GM19372 (cell line): ENCODE data around the gene KRTAP4-4.
"Not testable (repeated sequence)": the region's sequence is repeated elsewhere in the genome, so short reads cannot be mapped to it uniquely, and the experiment has no call there.

Experiments used
- ATAC-seq: cut with Tn5 transposase; IDR thresholded peaks from one replicate; pipeline ENCODE4 v1.9.1; 2021; ENCODE audit warnings: mild to moderate bottlenecking, low read depth, moderate library complexity; ENCODE audit not compliant: unreplicated experiment

The KRTAP4-4 gene

GRCh38 chr17:41148971-41149651 is 11.4 kb downstream of the KRTAP4-4 start:
- ATAC-seq, result not testable (repeated sequence)

GRCh38 chr17:41147531-41148204 is 12.9 kb downstream of the KRTAP4-4 start:
- ATAC-seq, result no peak

GRCh38 chr17:41145261-41145660 is 15.3 kb downstream of the KRTAP4-4 start:
- ATAC-seq, result no peak

- no peak for ATAC-seq
These were observed 15.7 kb downstream of the KRTAP4-4 start for GRCh38 chr17:41144846-41145245.

GRCh38 chr17:41141361-41141760 is 19.2 kb downstream of the KRTAP4-4 start:
- ATAC-seq, result no peak

- no peak for ATAC-seq
These were observed 20.0 kb downstream of the KRTAP4-4 start, which contains the start of gene KRTAP4-6 for GRCh38 chr17:41140360-41141131. TSS of gene KRTAP4-6 (minus strand) at chr17:41140544. CDS start at chr17:41140487, 57 bp downstream.

GRCh38 chr17:41139865-41140264 is 20.7 kb downstream of the KRTAP4-4 start:
- not testable (repeated sequence) for ATAC-seq

GRCh38 chr17:41133880-41134735 is 26.4 kb downstream of the KRTAP4-4 start:
- ATAC-seq, result no peak

- no peak for ATAC-seq
These were observed 28.6 kb downstream of the KRTAP4-4 start for GRCh38 chr17:41131979-41132378.

- ATAC-seq, result no peak
These were observed 33.2 kb downstream of the KRTAP4-4 start for GRCh38 chr17:41127371-41127770.

- ATAC-seq, result no peak
These were observed 34.1 kb downstream of the KRTAP4-4 start for GRCh38 chr17:41126412-41126811.

- no peak for ATAC-seq
These were observed 35.5 kb downstream of the KRTAP4-4 start for GRCh38 chr17:41125064-41125463.

- ATAC-seq, result not testable (repeated sequence)
These were observed 36.6 kb downstream of the KRTAP4-4 start, which contains the start of gene KRTAP4-12 for GRCh38 chr17:41123991-41124371. TSS of gene KRTAP4-12 (minus strand) at chr17:41124182. CDS start at chr17:41124122, 60 bp downstream.

- ATAC-seq, result not testable (repeated sequence)
These were observed 37.1 kb downstream of the KRTAP4-4 start for GRCh38 chr17:41123292-41123990.

GRCh38 chr17:41121742-41122141 is 38.8 kb downstream of the KRTAP4-4 start:
- ATAC-seq, result no peak

GRCh38 chr17:41119696-41120690 is 40.6 kb downstream of the KRTAP4-4 start:
- ATAC-seq, result not testable (repeated sequence)

GRCh38 chr17:41118721-41119120 is 41.8 kb downstream of the KRTAP4-4 start:
- no peak for ATAC-seq

GRCh38 chr17:41117846-41118386 is 42.6 kb downstream of the KRTAP4-4 start, which contains the start of gene KRTAP4-11:
TSS of gene KRTAP4-11 (minus strand) at chr17:41118373. CDS start at chr17:41118315, 58 bp downstream.
- ATAC-seq, result not testable (repeated sequence)
